Adipocyte (in vitro differentiated cells): ENCODE data around the gene RNASE8.
A peak's percentile ranks its signal among the peaks of the same experiment; 100 is the strongest.

Experiments
- DNase-seq: peaks from one replicate; pipeline ENCODE4 v3.0.0-alpha.2; 2015; ENCODE audit warnings: low read depth
- H3K27me3 ChIP-seq: replicated peaks from 2 replicates; pipeline ENCODE4 v1.7.0; 2013; ENCODE audit warnings: mild to moderate bottlenecking, low read length, moderate library complexity; ENCODE audit not compliant: control insufficient read depth, insufficient read depth
- H3K36me3 ChIP-seq: 2 replicates; pipeline ENCODE4 v1.7.0; 2013; ENCODE audit warnings: low read length, mild to moderate bottlenecking, moderate library complexity; ENCODE audit not compliant: control insufficient read depth, insufficient read depth, severe bottlenecking
- H3K4me1 ChIP-seq: 2 replicates; pipeline ENCODE4 v1.7.0; 2013; ENCODE audit warnings: mild to moderate bottlenecking, low read length, moderate library complexity; ENCODE audit not compliant: control insufficient read depth, insufficient read depth
- H3K4me3 ChIP-seq: 2 replicates; pipeline ENCODE4 v1.7.0; 2013; ENCODE audit warnings: mild to moderate bottlenecking, low read length, moderate library complexity
- H3K9ac ChIP-seq: 2 replicates; pipeline ENCODE4 v1.7.0; 2013; ENCODE audit warnings: mild to moderate bottlenecking, low read length, moderate library complexity
- H3K9me3 ChIP-seq: 2 replicates; pipeline ENCODE4 v1.7.0; 2013; ENCODE audit warnings: mild to moderate bottlenecking, low read length, moderate library complexity; ENCODE audit not compliant: control insufficient read depth

The RNASE8 gene

GRCh38 chr14:21042918-21043317 is 14.7 kb upstream of the RNASE8 start:
- Histone ChIP-seq H3K36me3 (no peaks in the 10 kb centered on the region), H3K27me3 (no peaks in the 10 kb centered on the region), H3K4me3 (no peak overlapping the region), H3K9me3 (no peaks in the 10 kb centered on the region), H3K4me1 (peaks cover 56% of the 10 kb centered on the region), H3K9ac (no peak overlapping the region)
- no peak for DNase-seq

- Histone ChIP-seq H3K4me3 (no peak overlapping the region), H3K27me3 (no peaks in the 10 kb centered on the region), H3K4me1 (peaks cover 58% of the 10 kb centered on the region), H3K9ac (no peak overlapping the region), H3K36me3 (no peaks in the 10 kb centered on the region), H3K9me3 (no peaks in the 10 kb centered on the region)
- no peak for DNase-seq
These were observed 14.1 kb upstream of the RNASE8 start for GRCh38 chr14:21043387-21043973.

GRCh38 chr14:21043974-21044618 is 13.5 kb upstream of the RNASE8 start:
- Histone ChIP-seq H3K4me1 (peaks cover 52% of the 10 kb centered on the region), H3K4me3 (no peak overlapping the region), H3K27me3 (no peaks in the 10 kb centered on the region), H3K36me3 (no peaks in the 10 kb centered on the region), H3K9me3 (no peaks in the 10 kb centered on the region), H3K9ac (no peak overlapping the region)
- DNase-seq, result no peak

GRCh38 chr14:21047378-21047781 is 10.2 kb upstream of the RNASE8 start:
- H3K4me3 ChIP-seq, result peak overlapping the region; percentile 19
- peak overlapping the region; percentile 32 for H3K9ac ChIP-seq
- no peaks in the 10 kb centered on the region for H3K36me3 ChIP-seq
- H3K9me3 ChIP-seq, result no peaks in the 10 kb centered on the region
- H3K27me3 ChIP-seq, result no peaks in the 10 kb centered on the region
- H3K4me1 ChIP-seq, result peaks cover 34% of the 10 kb centered on the region
- peak; percentile 42 for DNase-seq

GRCh38 chr14:21048638-21049037 is 9.0 kb upstream of the RNASE8 start:
- no peaks in the 10 kb centered on the region for H3K27me3 ChIP-seq
- peaks cover 22% of the 10 kb centered on the region for H3K4me1 ChIP-seq
- H3K9me3 ChIP-seq, result no peaks in the 10 kb centered on the region
- no peak overlapping the region for H3K9ac ChIP-seq
- no peaks in the 10 kb centered on the region for H3K36me3 ChIP-seq
- no peak overlapping the region for H3K4me3 ChIP-seq
- no peak for DNase-seq

GRCh38 chr14:21049271-21049673 is 8.3 kb upstream of the RNASE8 start:
- Histone ChIP-seq H3K9ac (no peak overlapping the region), H3K36me3 (no peaks in the 10 kb centered on the region), H3K27me3 (no peaks in the 10 kb centered on the region), H3K4me1 (peaks cover 16% of the 10 kb centered on the region), H3K4me3 (no peak overlapping the region), H3K9me3 (no peaks in the 10 kb centered on the region)
- DNase-seq, result peak; percentile 40

- no peak for DNase-seq
- Histone ChIP-seq H3K4me3 (no peak overlapping the region), H3K36me3 (no peaks in the 10 kb centered on the region), H3K27me3 (no peaks in the 10 kb centered on the region), H3K9ac (no peak overlapping the region), H3K9me3 (no peaks in the 10 kb centered on the region), H3K4me1 (peaks cover 10% of the 10 kb centered on the region)
These were observed 7.0 kb upstream of the RNASE8 start for GRCh38 chr14:21050597-21050996.

- Histone ChIP-seq H3K9me3 (no peaks in the 10 kb centered on the region), H3K4me1 (peaks cover 6% of the 10 kb centered on the region), H3K9ac (no peak overlapping the region), H3K4me3 (no peak overlapping the region), H3K36me3 (no peaks in the 10 kb centered on the region), H3K27me3 (no peaks in the 10 kb centered on the region)
- no peak for DNase-seq
These were observed 4.2 kb upstream of the RNASE8 start for GRCh38 chr14:21053184-21054122.

GRCh38 chr14:21054123-21054767 is 3.4 kb upstream of the RNASE8 start:
- Histone ChIP-seq H3K27me3 (no peaks in the 10 kb centered on the region), H3K9ac (no peak overlapping the region), H3K36me3 (no peaks in the 10 kb centered on the region), H3K4me3 (no peak overlapping the region), H3K9me3 (no peaks in the 10 kb centered on the region), H3K4me1 (peaks cover 6% of the 10 kb centered on the region)
- DNase-seq, result no peak

- no peak for DNase-seq
- Histone ChIP-seq H3K4me1 (peaks cover 7% of the 10 kb centered on the region), H3K9me3 (no peaks in the 10 kb centered on the region), H3K4me3 (no peak overlapping the region), H3K36me3 (no peaks in the 10 kb centered on the region), H3K9ac (no peak overlapping the region), H3K27me3 (no peaks in the 10 kb centered on the region)
These were observed 2.9 kb upstream of the RNASE8 start for GRCh38 chr14:21054768-21055145.
